ENCODE data around the gene COPS4. TPM values are rescaled to one million over a fixed set of nuclear protein-coding genes. Genes with fewer than 3 reads are reported as not detected.

The COPS4 gene
- total RNA-seq: 30.0 and 57.0 TPM in 2 replicates

GRCh38 chr4:83034630-83035494 lies at the start of gene COPS4:
COPS4 (plus strand) TSS chr4:83035183; CDS start chr4:83035225, 42 bp downstream.

GRCh38 chr4:83010522-83011318 lies 24.3 kb upstream of the COPS4 start, which contains the start of gene LIN54:
LIN54 (minus strand) TSS chr4:83010823; CDS start chr4:82984844, 25,979 bp downstream.

GRCh38 chr4:83114576-83114975 lies 79.6 kb downstream of the COPS4 start, which contains the start of gene PLAC8:
PLAC8 (minus strand) TSS chr4:83114729; CDS start chr4:83107921, 6,808 bp downstream.

Other genes with a start within 250 kb of the COPS4 start
- gene SCD5, start 236.4 kb upstream of the COPS4 start, total RNA-seq: 7.4 and 17.9 TPM in 2 replicates
- 210 and 225 TPM in 2 replicates for gene SEC31A, start 144.0 kb upstream of the COPS4 start, total RNA-seq
- 1.2 and 3.5 TPM in 2 replicates for gene THAP9, start 134.4 kb upstream of the COPS4 start, total RNA-seq
- 10.1 and 13.7 TPM in 2 replicates for gene LIN54, start 24.4 kb upstream of the COPS4 start, total RNA-seq
- not detected in 2 replicates for gene PLAC8, start 79.5 kb downstream of the COPS4 start, total RNA-seq
- 9.0 and 19.1 TPM in 2 replicates for gene COQ2, start 249.6 kb downstream of the COPS4 start, total RNA-seq

All from epithelial cell of alveolus of lung (primary cell).